ENCODE results near the gene DPF3.

- TF ChIP-seq CTCF (IDR thresholded peaks at IDR 0.05) (no peak), POLR2A (IDR thresholded peaks at IDR 0.05) (no peak)
Observed at GRCh38 chr14:72723858-72724530, 169.9 kb downstream of the DPF3 start.
